Kidney (tissue), 14 donors: ENCODE results near the gene GLIS1. TPM values are rescaled to one million over a fixed set of nuclear protein-coding genes. Genes with fewer than 3 reads are reported as not detected.

Experiments
- DNase-seq, 5 donors: peaks; one replicate each; pipeline ENCODE4 v3.0.0-alpha.2; 2013 to 2020
- FAIRE-seq: peaks from 2 replicates; lab custom pipeline; 2012; peaks lifted over from hg19 to GRCh38; lab: Jason Lieb, UNC
- H3K27ac ChIP-seq, 2 donors: one replicate each; pipeline ENCODE4 v1.7.0; 2013; ENCODE audit warnings: low read depth in 2 of 2, low read length in 2 of 2, inconsistent platforms in 1 of 2
- H3K27me3 ChIP-seq: one replicate; pipeline ENCODE4 v1.7.1; 2013; ENCODE audit warnings: low read length, inconsistent platforms; ENCODE audit not compliant: control insufficient read depth, insufficient read depth
- H3K36me3 ChIP-seq, 3 donors: one replicate each; pipeline versions ENCODE4 v1.7.0 to v1.7.1; 2013; ENCODE audit warnings: low read length in 3 of 3, control low read depth in 1 of 3, inconsistent platforms in 1 of 3; ENCODE audit not compliant: insufficient read depth in 3 of 3, control insufficient read depth in 2 of 3
- H3K4me1 ChIP-seq, 3 donors: one replicate each; pipeline versions ENCODE4 v1.7.0 to v1.7.1; 2013; ENCODE audit warnings: low read length in 3 of 3, inconsistent platforms in 1 of 3, low read depth in 1 of 3; ENCODE audit not compliant: control insufficient read depth in 2 of 3, insufficient read depth in 2 of 3
- H3K4me3 ChIP-seq, 3 donors: one replicate each; pipeline versions ENCODE4 v1.7.0 to v1.8.1; 2013; ENCODE audit warnings: low read length in 3 of 3, control low read depth in 1 of 3, inconsistent platforms in 1 of 3
- H3K9ac ChIP-seq, 3 donors: one replicate each; pipeline versions ENCODE4 v1.7.0 to v1.7.1; 2013; ENCODE audit warnings: low read length in 3 of 3, control low read depth in 1 of 3, inconsistent platforms in 1 of 3
- H3K9me3 ChIP-seq, 3 donors: one replicate each; pipeline versions ENCODE4 v1.7.0 to v1.7.1; 2013; ENCODE audit warnings: low read length in 3 of 3, control low read depth in 1 of 3, inconsistent platforms in 1 of 3; ENCODE audit not compliant: control insufficient read depth in 2 of 3, insufficient read depth in 1 of 3
- intact Hi-C: fragments of 100-400 bp; cut with DNase I; formaldehyde crosslinking; loops from one replicate; pipeline ENCODE4 v1.11.1; 2022
- polyA plus RNA-seq: library from polyadenylated mRNA; stranded (reverse); fragments of 350-450 nt; fragmentation: Illumina TruSeq; extraction: RNeasy Lipid Tissue Mini Kit (QIAGEN cat#74804); gene quantifications from one replicate; pipeline ENCODE4 v1.2.3, GENCODE V29; 2014; ENCODE audit warnings: low read depth, low replicate concordance; ENCODE audit not compliant: insufficient read depth
- total RNA-seq: library from RNA; stranded (reverse); fragmentation: NEBNext Ultra II Directional; extraction: Animal tissue kit (Norgen Biotek cat#: 25700); gene quantifications from one replicate; pipeline ENCODE4 v1.2.1, GENCODE V29; 2021
- TF ChIP-seq, protein P1 (sequence below): IDR thresholded peaks from 3 replicates; pipeline ENCODE4 v1.5.1; 2012; ENCODE audit warnings: mild to moderate bottlenecking, moderate library complexity, borderline replicate concordance; ENCODE audit not compliant: insufficient read depth; ENCODE audit errors: extremely low read depth
- donor health status: control.
- donor health status: control.
- donor health status: control.
- donor health status: control.
- donor health status: control.
- donor health status: DM: yes; HTN: yes; CAD: no.
- donor health status: Normal renal cell carcinoma (clear cell type).

The GLIS1 gene
- total and polyA plus RNA-seq, 2 donors from 2014 or later: 3.3 to 3.7 TPM

DNA sequence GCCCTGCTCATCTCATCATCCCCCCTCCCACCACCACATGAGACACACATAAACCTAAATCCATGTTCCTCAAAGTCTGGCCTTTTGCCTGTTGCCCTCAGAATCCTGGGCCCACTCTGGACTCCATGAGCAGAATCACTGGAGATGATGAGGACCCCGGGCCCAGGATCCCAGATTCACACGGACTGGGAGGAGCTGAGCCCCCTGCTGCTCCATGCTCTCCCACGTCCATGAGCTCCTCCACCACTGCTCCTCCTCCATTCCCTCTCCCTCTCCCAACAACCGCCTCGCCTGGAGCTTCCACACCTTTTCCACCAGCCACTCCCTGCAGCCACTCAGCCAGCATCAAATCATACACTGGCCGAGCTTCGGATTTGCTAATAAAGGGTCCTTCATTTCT is 47.6 kb downstream of the GLIS1 start:
- DNase-seq: no peak
- Histone ChIP-seq H3K27ac (no peak overlapping the region), H3K4me3 (no peak overlapping the region), H3K9ac (no peak overlapping the region), H3K4me1 (peaks cover 0 to 3% (median 0%) of the 10 kb centered on the region in 3 donors), H3K36me3 (no peaks in the 10 kb centered on the region), H3K9me3 (no peaks in the 10 kb centered on the region), H3K27me3 (no peaks in the 10 kb centered on the region)
- FAIRE-seq: no peak
- TF ChIP-seq, protein P1, sequence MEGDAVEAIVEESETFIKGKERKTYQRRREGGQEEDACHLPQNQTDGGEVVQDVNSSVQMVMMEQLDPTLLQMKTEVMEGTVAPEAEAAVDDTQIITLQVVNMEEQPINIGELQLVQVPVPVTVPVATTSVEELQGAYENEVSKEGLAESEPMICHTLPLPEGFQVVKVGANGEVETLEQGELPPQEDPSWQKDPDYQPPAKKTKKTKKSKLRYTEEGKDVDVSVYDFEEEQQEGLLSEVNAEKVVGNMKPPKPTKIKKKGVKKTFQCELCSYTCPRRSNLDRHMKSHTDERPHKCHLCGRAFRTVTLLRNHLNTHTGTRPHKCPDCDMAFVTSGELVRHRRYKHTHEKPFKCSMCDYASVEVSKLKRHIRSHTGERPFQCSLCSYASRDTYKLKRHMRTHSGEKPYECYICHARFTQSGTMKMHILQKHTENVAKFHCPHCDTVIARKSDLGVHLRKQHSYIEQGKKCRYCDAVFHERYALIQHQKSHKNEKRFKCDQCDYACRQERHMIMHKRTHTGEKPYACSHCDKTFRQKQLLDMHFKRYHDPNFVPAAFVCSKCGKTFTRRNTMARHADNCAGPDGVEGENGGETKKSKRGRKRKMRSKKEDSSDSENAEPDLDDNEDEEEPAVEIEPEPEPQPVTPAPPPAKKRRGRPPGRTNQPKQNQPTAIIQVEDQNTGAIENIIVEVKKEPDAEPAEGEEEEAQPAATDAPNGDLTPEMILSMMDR: no peak
- intact Hi-C loops: no loop called here

DNA sequence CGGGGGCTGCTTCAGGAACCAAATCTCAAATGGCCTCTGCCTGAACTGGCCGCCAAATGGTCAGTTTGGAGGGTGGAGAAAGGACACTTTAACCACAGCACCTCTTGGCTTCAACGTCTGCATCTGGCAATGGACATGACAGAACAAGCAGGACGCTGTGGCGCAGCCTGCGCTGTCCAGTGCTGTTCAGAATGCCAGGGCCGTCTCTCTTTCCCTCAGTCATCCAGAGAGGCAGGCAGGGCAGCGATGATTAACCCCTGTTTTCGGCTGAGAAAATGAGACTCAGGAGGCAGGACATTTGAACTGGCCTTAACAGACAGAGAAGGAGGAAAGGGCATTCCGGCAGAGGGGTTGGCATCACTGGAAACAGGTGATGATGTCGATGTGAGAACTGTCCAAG is 48.6 kb downstream of the GLIS1 start:
- intact Hi-C loops: no loop called here
- no peak overlapping the region for H3K4me3 ChIP-seq
- TF ChIP-seq, protein P1: no peak
- H3K4me1 ChIP-seq: peaks cover 1 to 3% (median 3%) of the 10 kb centered on the region in 3 donors
- no peaks in the 10 kb centered on the region for H3K9me3 ChIP-seq
- no peaks in the 10 kb centered on the region for H3K36me3 ChIP-seq
- DNase-seq (no peak), FAIRE-seq (no peak)
- no peak overlapping the region for H3K27ac ChIP-seq
- H3K9ac ChIP-seq: no peak overlapping the region
- H3K27me3 ChIP-seq: no peaks in the 10 kb centered on the region

DNA sequence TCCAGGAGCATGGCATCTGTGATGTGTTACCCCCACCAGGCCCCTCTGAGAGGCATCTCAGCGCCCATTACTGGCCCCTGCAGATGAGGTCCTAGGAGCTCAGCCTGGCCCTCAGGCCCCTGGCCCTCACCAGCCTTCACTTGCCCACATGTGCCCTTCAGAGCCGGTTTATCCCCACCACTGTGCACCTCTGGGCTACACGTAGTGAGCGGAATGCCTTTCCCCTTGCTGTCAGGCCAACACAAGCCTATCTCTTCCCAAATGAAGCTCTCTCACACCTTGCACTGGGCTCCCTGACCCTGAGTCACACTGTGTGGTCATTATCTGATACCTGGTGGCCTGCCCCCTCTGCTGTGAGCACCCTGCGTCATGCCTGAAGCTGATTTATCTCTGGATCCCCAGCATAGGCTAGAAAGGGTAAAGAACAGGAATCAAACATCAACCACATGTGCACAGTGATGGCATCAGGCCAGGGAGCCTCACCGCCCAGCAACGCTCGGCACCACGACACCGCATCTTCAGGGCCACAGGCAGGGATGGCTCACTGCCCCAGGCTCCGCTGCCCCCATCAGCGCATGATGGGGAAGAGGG is 49.1 kb downstream of the GLIS1 start:
- TF ChIP-seq, protein P1: no peak
- Histone ChIP-seq H3K4me3 (no peak overlapping the region), H3K27ac (no peak overlapping the region), H3K9me3 (no peaks in the 10 kb centered on the region), H3K4me1 (peaks cover under 1 to 3% (median 3%) of the 10 kb centered on the region in 3 donors), H3K9ac (no peak overlapping the region), H3K36me3 (no peaks in the 10 kb centered on the region), H3K27me3 (no peaks in the 10 kb centered on the region)
- intact Hi-C loops: no loop called here
- DNase-seq (no peak), FAIRE-seq (no peak)

DNA sequence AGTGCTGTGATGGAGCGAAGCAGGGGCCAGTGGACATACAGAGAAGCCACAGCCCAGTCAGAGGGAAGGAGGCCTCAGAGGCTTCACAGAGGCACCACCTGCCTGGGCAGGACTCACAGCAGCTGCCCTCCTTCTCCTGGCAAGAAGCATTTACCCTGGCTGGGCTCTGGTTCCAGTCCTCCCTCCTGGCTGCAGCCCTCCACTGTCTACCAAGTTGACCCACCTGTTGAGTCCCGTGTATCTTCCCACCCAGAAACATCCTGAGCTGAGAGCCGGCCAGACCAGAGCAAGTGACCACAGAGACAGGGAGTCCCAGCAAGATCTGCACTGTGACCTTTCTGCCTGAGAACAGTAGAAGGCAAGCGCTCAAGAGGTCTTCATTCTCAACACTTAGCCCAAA is 49.7 kb downstream of the GLIS1 start:
- DNase-seq (no peak), FAIRE-seq (no peak)
- peaks cover 0 to 3% (median 3%) of the 10 kb centered on the region in 3 donors for H3K4me1 ChIP-seq
- H3K36me3 ChIP-seq: no peaks in the 10 kb centered on the region
- intact Hi-C loops: no loop called here
- TF ChIP-seq, protein P1: no peak
- no peaks in the 10 kb centered on the region for H3K9me3 ChIP-seq
- H3K27ac ChIP-seq: no peak overlapping the region
- no peak overlapping the region for H3K4me3 ChIP-seq
- H3K9ac ChIP-seq: no peak overlapping the region
- no peaks in the 10 kb centered on the region for H3K27me3 ChIP-seq
